A172 (cell line): ENCODE measurements around the gene LGALS8. TPM values are rescaled to one million over a fixed set of nuclear protein-coding genes. Genes with fewer than 3 reads are reported as not detected.

ENCODE experiments used
- DNase-seq: peaks from one replicate; pipeline ENCODE4 v3.0.0-alpha.2; 2015; ENCODE audit warnings: low spot score
- total RNA-seq: library from RNA; depleted of rRNA; stranded (reverse); fragments of >200 nt; shearing (Covaris generic); gene quantifications from 2 replicates; pipeline ENCODE4 v1.2.3, GENCODE V29; 2014

Gene LGALS8
- total RNA-seq, 1 experiment from 2014 or later, result 104 TPM

- DNase-seq, result no peak
Observed at GRCh38 chr1:236509203-236509602, 14.6 kb upstream of the LGALS8 start.

GRCh38 chr1:236509647-236510401 is 14.0 kb upstream of the LGALS8 start:
- no peak for DNase-seq

- DNase-seq, result no peak
Observed at GRCh38 chr1:236511735-236512418, 11.9 kb upstream of the LGALS8 start.

- DNase-seq, result no peak
Observed at GRCh38 chr1:236514703-236515442, 8.9 kb upstream of the LGALS8 start.

GRCh38 chr1:236515443-236515958 is 8.3 kb upstream of the LGALS8 start:
- no peak for DNase-seq

GRCh38 chr1:236516929-236517704 is 6.7 kb upstream of the LGALS8 start:
- peak; percentile 41 for DNase-seq

GRCh38 chr1:236518322-236518721 is 5.5 kb upstream of the LGALS8 start:
- no peak for DNase-seq

GRCh38 chr1:236520445-236521005 is 3.3 kb upstream of the LGALS8 start:
- DNase-seq, result no peak

GRCh38 chr1:236522937-236523703 is 662 bp upstream of the LGALS8 start:
- no peak for DNase-seq

- DNase-seq, result peak; percentile 75
Observed at GRCh38 chr1:236524142-236524894, 536 bp downstream of the LGALS8 start.

GRCh38 chr1:236524895-236525184 is 1.1 kb downstream of the LGALS8 start:
- no peak for DNase-seq

- no peak for DNase-seq
Observed at GRCh38 chr1:236526079-236526478, 2.3 kb downstream of the LGALS8 start.

GRCh38 chr1:236530286-236530685 is 6.5 kb downstream of the LGALS8 start:
- no peak for DNase-seq

GRCh38 chr1:236530959-236531358 is 7.2 kb downstream of the LGALS8 start:
- no peak for DNase-seq

- DNase-seq, result no peak
Observed at GRCh38 chr1:236532850-236533249, 9.1 kb downstream of the LGALS8 start.

- peak; percentile 66 for DNase-seq
Observed at GRCh38 chr1:236534151-236534651, 10.4 kb downstream of the LGALS8 start.

- no peak for DNase-seq
Observed at GRCh38 chr1:236535190-236535589, 11.4 kb downstream of the LGALS8 start.

- DNase-seq, result no peak
Observed at GRCh38 chr1:236535662-236536161, 11.9 kb downstream of the LGALS8 start.

GRCh38 chr1:236536540-236536939 is 12.8 kb downstream of the LGALS8 start:
- no peak for DNase-seq
